ENCODE measurements around the gene KLHL18. TPM values are rescaled to one million over a fixed set of nuclear protein-coding genes. Genes with fewer than 3 reads are reported as not detected.
A peak's percentile ranks its signal among the peaks of the same experiment; 100 is the strongest.
"Not testable (repeated sequence)": the region's sequence is repeated elsewhere in the genome, so short reads cannot be mapped to it uniquely, and the experiment has no call there.

The KLHL18 gene
- total RNA-seq = 10 to 100 TPM; 20.7 to 21.6 TPM

- no peaks in the 10 kb centered on the region for H3K9me3 Mint-ChIP-seq
Measured at GRCh38 chr3:47282424-47283192, at the start of gene KLHL18, which contains the start of gene KIF9. TSS of gene KLHL18 (plus strand) at chr3:47282944. CDS start at chr3:47282966, 22 bp downstream. TSS of gene KIF9 (minus strand) at chr3:47282799. CDS start at chr3:47277374, 5,425 bp downstream.

GRCh38 chr3:47238017-47238416 is 44.7 kb upstream of the KLHL18 start:
- no peaks in the 10 kb centered on the region for H3K9me3 Mint-ChIP-seq
- no peaks in the 10 kb centered on the region for H3K27me3 Mint-ChIP-seq (ENCODE audit: low read depth)
- intact Hi-C loops (cut with micrococcal nuclease) = no loop called here
- CTCF ChIA-PET = interaction anchor here (0.6 kb wide), 1 partner anchor 73 kb away, joined by 3 read pairs; no protein-coding TSS in a partner anchor
- no peak overlapping the region for H3K4me3 Mint-ChIP-seq
- DNase-seq = no peak
- no peaks in the 10 kb centered on the region for H3K4me1 Mint-ChIP-seq (ENCODE audit: low read depth)
- H3K36me3 Mint-ChIP-seq (ENCODE audit: low read depth) = no peaks in the 10 kb centered on the region
- H3K27ac Mint-ChIP-seq = no peak overlapping the region

More at GRCh38 chr3:47282424-47283192, at the start of gene KLHL18, which contains the start of gene KIF9:
- peaks cover 9% of the 10 kb centered on the region for H3K36me3 Mint-ChIP-seq (ENCODE audit: low read depth)
- peak; percentile 95 for DNase-seq
- CTCF ChIA-PET = interaction anchor here (0.6 to 1.8 kb wide), 2 partner anchors 118 to 161 kb away, joined by 5 read pairs; no protein-coding TSS in a partner anchor
- H3K27ac Mint-ChIP-seq = peak within 1 kb of the TSS; percentile 99
- peaks cover 42% of the 10 kb centered on the region for H3K4me1 Mint-ChIP-seq (ENCODE audit: low read depth)
- intact Hi-C loops (cut with micrococcal nuclease) = loop anchor here (1.0 to 10.0 kb wide), 7 partner anchors 98 to 502 kb away; partner anchors contain the start of genes ELP6, NBEAL2, SCAP and SETD2
- no peaks in the 10 kb centered on the region for H3K27me3 Mint-ChIP-seq (ENCODE audit: low read depth)
- peak within 1 kb of the TSS; percentile 99 for H3K4me3 Mint-ChIP-seq

GRCh38 chr3:47239929-47240328 is 42.8 kb upstream of the KLHL18 start:
- no peaks in the 10 kb centered on the region for H3K36me3 Mint-ChIP-seq (ENCODE audit: low read depth)
- no peak overlapping the region for H3K27ac Mint-ChIP-seq
- H3K9me3 Mint-ChIP-seq = no peaks in the 10 kb centered on the region
- intact Hi-C loops (cut with micrococcal nuclease) = no loop called here
- CTCF ChIA-PET = no interaction called here
- DNase-seq = no peak
- no peak overlapping the region for H3K4me3 Mint-ChIP-seq
- H3K4me1 Mint-ChIP-seq (ENCODE audit: low read depth) = no peaks in the 10 kb centered on the region
- H3K27me3 Mint-ChIP-seq (ENCODE audit: low read depth) = no peaks in the 10 kb centered on the region

- intact Hi-C loops (cut with micrococcal nuclease) = no loop called here
- CTCF ChIA-PET = no interaction called here
- no peaks in the 10 kb centered on the region for H3K27me3 Mint-ChIP-seq (ENCODE audit: low read depth)
- no peaks in the 10 kb centered on the region for H3K36me3 Mint-ChIP-seq (ENCODE audit: low read depth)
- no peaks in the 10 kb centered on the region for H3K4me1 Mint-ChIP-seq (ENCODE audit: low read depth)
- no peak overlapping the region for H3K4me3 Mint-ChIP-seq
- H3K27ac Mint-ChIP-seq = no peak overlapping the region
- DNase-seq = no peak
- no peaks in the 10 kb centered on the region for H3K9me3 Mint-ChIP-seq
Measured at GRCh38 chr3:47243419-47244147, 39.2 kb upstream of the KLHL18 start.

- DNase-seq = no peak
- Mint-ChIP-seq H3K9me3 (no peaks in the 10 kb centered on the region), H3K36me3 (ENCODE audit: low read depth) (no peaks in the 10 kb centered on the region), H3K4me1 (ENCODE audit: low read depth) (no peaks in the 10 kb centered on the region), H3K4me3 (no peak overlapping the region), H3K27ac (no peak overlapping the region), H3K27me3 (ENCODE audit: low read depth) (no peaks in the 10 kb centered on the region)
- intact Hi-C loops (cut with micrococcal nuclease) = no loop called here
- CTCF ChIA-PET = no interaction called here
Measured at GRCh38 chr3:47244531-47245100, 38.1 kb upstream of the KLHL18 start.

GRCh38 chr3:47245271-47245670 is 37.5 kb upstream of the KLHL18 start:
- no peak for DNase-seq
- Mint-ChIP-seq H3K4me1 (ENCODE audit: low read depth) (no peaks in the 10 kb centered on the region), H3K9me3 (no peaks in the 10 kb centered on the region), H3K36me3 (ENCODE audit: low read depth) (no peaks in the 10 kb centered on the region), H3K27me3 (ENCODE audit: low read depth) (no peaks in the 10 kb centered on the region), H3K4me3 (no peak overlapping the region), H3K27ac (no peak overlapping the region)
- CTCF ChIA-PET = no interaction called here
- intact Hi-C loops (cut with micrococcal nuclease) = no loop called here

GRCh38 chr3:47247131-47248064 is 35.3 kb upstream of the KLHL18 start:
- DNase-seq = no peak
- Mint-ChIP-seq H3K4me3 (no peak overlapping the region), H3K27ac (no peak overlapping the region), H3K4me1 (ENCODE audit: low read depth) (no peaks in the 10 kb centered on the region), H3K9me3 (no peaks in the 10 kb centered on the region), H3K36me3 (ENCODE audit: low read depth) (no peaks in the 10 kb centered on the region), H3K27me3 (ENCODE audit: low read depth) (no peaks in the 10 kb centered on the region)
- CTCF ChIA-PET = no interaction called here
- intact Hi-C loops (cut with micrococcal nuclease) = no loop called here

- H3K4me3 Mint-ChIP-seq = no peak overlapping the region
- CTCF ChIA-PET = interaction anchor here (0.6 to 1.1 kb wide), 5 partner anchors 69 to 557 kb away, joined by 3 to 4 read pairs (median 3); no protein-coding TSS in a partner anchor
- no peaks in the 10 kb centered on the region for H3K9me3 Mint-ChIP-seq
- H3K27ac Mint-ChIP-seq = no peak overlapping the region
- no peaks in the 10 kb centered on the region for H3K36me3 Mint-ChIP-seq (ENCODE audit: low read depth)
- no peaks in the 10 kb centered on the region for H3K4me1 Mint-ChIP-seq (ENCODE audit: low read depth)
- no peaks in the 10 kb centered on the region for H3K27me3 Mint-ChIP-seq (ENCODE audit: low read depth)
- intact Hi-C loops (cut with micrococcal nuclease) = no loop called here
- no peak for DNase-seq
Measured at GRCh38 chr3:47250309-47251060, 32.3 kb upstream of the KLHL18 start.

- DNase-seq; H3K27ac Mint-ChIP-seq; H3K9me3 Mint-ChIP-seq; H3K36me3 Mint-ChIP-seq (ENCODE audit: low read depth); H3K4me1 Mint-ChIP-seq (ENCODE audit: low read depth); intact Hi-C loops (cut with micrococcal nuclease); H3K4me3 Mint-ChIP-seq; H3K27me3 Mint-ChIP-seq (ENCODE audit: low read depth): not testable (repeated sequence)
- CTCF ChIA-PET = interaction anchor here (1.1 kb wide), 1 partner anchor 93 kb away, joined by 3 read pairs; no protein-coding TSS in a partner anchor
Measured at GRCh38 chr3:47251085-47251484, 31.7 kb upstream of the KLHL18 start.

- CTCF ChIA-PET = interaction anchor here (1.1 kb wide), 1 partner anchor 93 kb away, joined by 3 read pairs; no protein-coding TSS in a partner anchor
- Mint-ChIP-seq H3K4me3 (no peak overlapping the region), H3K27ac (no peak overlapping the region), H3K9me3 (no peaks in the 10 kb centered on the region), H3K36me3 (ENCODE audit: low read depth) (no peaks in the 10 kb centered on the region), H3K4me1 (ENCODE audit: low read depth) (no peaks in the 10 kb centered on the region), H3K27me3 (ENCODE audit: low read depth) (no peaks in the 10 kb centered on the region)
- intact Hi-C loops (cut with micrococcal nuclease) = no loop called here
- no peak for DNase-seq
Measured at GRCh38 chr3:47251689-47252088, 31.1 kb upstream of the KLHL18 start.

GRCh38 chr3:47256331-47256730 is 26.4 kb upstream of the KLHL18 start:
- DNase-seq; H3K9me3 Mint-ChIP-seq; H3K27me3 Mint-ChIP-seq (ENCODE audit: low read depth); H3K4me1 Mint-ChIP-seq (ENCODE audit: low read depth); intact Hi-C loops (cut with micrococcal nuclease); H3K27ac Mint-ChIP-seq; CTCF ChIA-PET; H3K4me3 Mint-ChIP-seq; H3K36me3 Mint-ChIP-seq (ENCODE audit: low read depth): not testable (repeated sequence)

Measured in activated naive CD4-positive, alpha-beta T cell treated with anti-CD3 and anti-CD28 coated beads for 36 hours (primary cell).